Adrenal gland (tissue), 12 donors: ENCODE data around the gene DLGAP1. TPM values are rescaled to one million over a fixed set of nuclear protein-coding genes. Genes with fewer than 3 reads are reported as not detected.
A peak's percentile ranks its signal among the peaks of the same experiment; 100 is the strongest.
"Not testable (repeated sequence)": the region's sequence is repeated elsewhere in the genome, so short reads cannot be mapped to it uniquely, and the experiment has no call there.

Experiments used
- DNase-seq, 7 donors: peaks; one replicate each; pipeline ENCODE4 v3.0.0-alpha.2; 2019 to 2020
- H3K27ac ChIP-seq, 5 donors: fragments of 200-600 bp; sonication (generic) in 4 of 5; 1 replicate in 3 of 5; 2 replicates in 2 of 5; pipeline versions ENCODE4 v1.5.1 to v1.8.0; 2016 to 2020; ENCODE audit warnings: mild to moderate bottlenecking in 1 of 5
- H3K27me3 ChIP-seq: fragments of 200-600 bp; 2 replicates; pipeline ENCODE4 v1.8.0; 2021
- H3K36me3 ChIP-seq, 2 donors: fragments of 200-600 bp; replicated peaks in 1 of 2; 1 replicate in 1 of 2; 2 replicates in 1 of 2; pipeline versions ENCODE4 v1.5.1 to v1.8.0; 2018 to 2022
- H3K4me1 ChIP-seq, 2 donors: fragments of 200-600 bp; replicated peaks in 1 of 2; 1 replicate in 1 of 2; 2 replicates in 1 of 2; pipeline versions ENCODE4 v1.5.1 to v1.8.0; 2018 to 2021
- H3K4me3 ChIP-seq, 4 donors: fragments of 200-600 bp; sonication (generic) in 3 of 4; one replicate each; pipeline ENCODE4 v1.5.1; 2016 to 2018
- H3K9me3 ChIP-seq, 3 donors: fragments of 200-600 bp; sonication (generic) in 1 of 3; replicated peaks in 1 of 3; 1 replicate in 2 of 3; 2 replicates in 1 of 3; pipeline versions ENCODE4 v1.5.1 to v1.8.0; 2016 to 2021
- POLR2A ChIP-seq, 2 donors: fragments of 450-650 bp; IDR thresholded peaks; one replicate each; pipeline ENCODE4 v1.6.1; 2017; ENCODE audit warnings: antibody characterized with exemption in 2 of 2, mild to moderate bottlenecking in 2 of 2, moderate library complexity in 1 of 2
- WGBS, 4 donors: extraction: QIAGEN DNeasy Blood & Tissue Kit in 2 of 4; methylation state at CpG; one replicate each; pipeline versions ENCODE4 v1.1.5 to v1.1.7; 2013 to 2017; 5-methylcytosine and 5-hydroxymethylcytosine counted together
- intact Hi-C, 2 donors: fragments of 100-400 bp; cut with DNase I; formaldehyde crosslinking; loops; one replicate each; pipeline versions ENCODE4 v1.14.1 to v1.15.0; 2022 to 2023
- polyA plus RNA-seq, 3 donors: library from polyadenylated mRNA; stranded (reverse); fragments of 200-250 nt in 2 of 3; fragments of 350-450 nt in 1 of 3; fragmentation: Illumina TruSeq in 1 of 3; extraction: RNeasy Lipid Tissue Mini Kit (QIAGEN cat#74804) in 1 of 3; gene quantifications; one replicate each; pipeline ENCODE4 v1.2.3, GENCODE V29; 2013 to 2014
- total RNA-seq, 9 donors: library from RNA; depleted of rRNA in 4 of 9; stranded (reverse); fragments of >200 nt in 4 of 9; fragments of 120-200 nt in 1 of 9; fragmentation: NEBNext Ultra II Directional in 1 of 9; extraction: Animal tissue kit (Norgen Biotek cat#: 25700) in 1 of 9; gene quantifications; one replicate each; pipeline versions ENCODE4 v1.1.0 to v1.2.4, GENCODE V29; 2013 to 2023
- TF ChIP-seq, protein P1 (sequence below), 6 experiments: fragments of 450-650 bp in 4 of 6; fragments of 200-600 bp in 2 of 6; sonication (generic) in 1 of 6; IDR thresholded peaks; 1 replicate in 5 of 6; 2 replicates in 1 of 6; pipeline versions ENCODE4 v1.5.1 to v1.8.0; 2016 to 2021; ENCODE audit warnings: antibody characterized with exemption in 6 of 6, mild to moderate bottlenecking in 2 of 6, moderate library complexity in 1 of 6
- donor health status: healthy with polysubstance abuse.
- donor health status: Bipolar disorder and iron deficiency.
- donor health status: DM: yes; HTN: yes; CAD: no.
- donor health status: DM: no; HTN: no; CAD: no.
- donor health status: DM: no; HTN: no; CAD: no.
- donor health status: DM: yes; HTN: yes; CAD: no.

DLGAP1 gene
- total and polyA plus RNA-seq, 12 donors, result 1.7 to 30.9 (median 12.9) TPM

- Histone ChIP-seq H3K27ac (peak overlapping the region; percentile 85 to 96 (median 89)), H3K9me3 (no peaks in the 10 kb centered on the region), H3K4me1 (peaks cover 33 to 60% of the 10 kb centered on the region in 2 donors), H3K27me3 (no peaks in the 10 kb centered on the region), H3K36me3 (no peaks in the 10 kb centered on the region), H3K4me3 (peak overlapping the region in 1 of 4 donors; percentile 44)
- intact Hi-C loops, result no loop called here
- WGBS, 4 donors, result 57 to 66% (median 58%) methylated on average over 13 of the region's 13 CpGs
- peak; percentile 86 to 97 (median 96) for DNase-seq
- TF ChIP-seq, protein P1, sequence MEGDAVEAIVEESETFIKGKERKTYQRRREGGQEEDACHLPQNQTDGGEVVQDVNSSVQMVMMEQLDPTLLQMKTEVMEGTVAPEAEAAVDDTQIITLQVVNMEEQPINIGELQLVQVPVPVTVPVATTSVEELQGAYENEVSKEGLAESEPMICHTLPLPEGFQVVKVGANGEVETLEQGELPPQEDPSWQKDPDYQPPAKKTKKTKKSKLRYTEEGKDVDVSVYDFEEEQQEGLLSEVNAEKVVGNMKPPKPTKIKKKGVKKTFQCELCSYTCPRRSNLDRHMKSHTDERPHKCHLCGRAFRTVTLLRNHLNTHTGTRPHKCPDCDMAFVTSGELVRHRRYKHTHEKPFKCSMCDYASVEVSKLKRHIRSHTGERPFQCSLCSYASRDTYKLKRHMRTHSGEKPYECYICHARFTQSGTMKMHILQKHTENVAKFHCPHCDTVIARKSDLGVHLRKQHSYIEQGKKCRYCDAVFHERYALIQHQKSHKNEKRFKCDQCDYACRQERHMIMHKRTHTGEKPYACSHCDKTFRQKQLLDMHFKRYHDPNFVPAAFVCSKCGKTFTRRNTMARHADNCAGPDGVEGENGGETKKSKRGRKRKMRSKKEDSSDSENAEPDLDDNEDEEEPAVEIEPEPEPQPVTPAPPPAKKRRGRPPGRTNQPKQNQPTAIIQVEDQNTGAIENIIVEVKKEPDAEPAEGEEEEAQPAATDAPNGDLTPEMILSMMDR (IDR thresholded peaks at IDR 0.05), result peak in 4 of 6 experiments; percentile 11 to 45 (median 40)
- peak; percentile 26 to 84 for TF ChIP-seq POLR2A (IDR thresholded peaks at IDR 0.05)
Observed at GRCh38 chr18:3652380-3653262, 802.5 kb downstream of the DLGAP1 start.

- Histone ChIP-seq H3K4me3 (no peak overlapping the region), H3K4me1 (peaks cover 33 to 60% of the 10 kb centered on the region in 2 donors), H3K36me3 (no peaks in the 10 kb centered on the region), H3K9me3 (no peaks in the 10 kb centered on the region), H3K27me3 (no peaks in the 10 kb centered on the region), H3K27ac (peak overlapping the region in 4 of 5 donors; percentile 78 to 96 (median 86))
- 84 to 87% (median 85%) methylated on average over 7 to 9 of the region's 9 CpGs for whole genome bisulfite sequencing, 4 donors
- no peak for DNase-seq
- no peak for TF ChIP-seq POLR2A (IDR thresholded peaks at IDR 0.05)
- TF ChIP-seq, protein P1 (IDR thresholded peaks at IDR 0.05), result no peak
- intact Hi-C loops, result no loop called here
Observed at GRCh38 chr18:3651266-3651665, 803.8 kb downstream of the DLGAP1 start.

DNA sequence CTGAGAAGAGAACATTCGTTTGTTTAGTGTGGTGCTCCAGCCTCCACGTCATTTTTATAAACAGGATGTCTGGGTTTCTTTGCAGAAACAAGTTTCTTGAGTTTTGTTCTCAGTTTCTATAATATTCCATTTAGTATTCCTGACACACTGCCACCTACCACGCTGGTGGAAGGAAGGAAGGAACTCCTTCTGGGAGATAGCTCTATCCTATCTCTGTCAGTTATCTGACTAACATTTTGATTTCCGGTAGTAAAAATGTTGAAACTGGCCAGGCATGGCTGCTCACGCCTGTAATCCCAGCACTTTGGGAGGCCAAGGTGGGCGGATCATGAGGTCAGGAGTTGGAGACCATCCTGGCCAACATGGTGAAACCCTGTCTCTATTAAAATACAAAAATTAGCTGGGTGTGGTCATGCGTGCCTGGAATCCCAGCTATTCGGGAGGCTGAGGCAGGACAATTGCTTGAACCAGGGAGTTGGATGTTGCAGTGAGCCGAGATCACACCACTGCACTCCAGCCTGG, 804.5 kb downstream of the DLGAP1 start:
- H3K4me1 ChIP-seq, result peaks cover 33 to 60% of the 10 kb centered on the region in 2 donors
- H3K27ac ChIP-seq, result peak overlapping the region; percentile 74 to 96 (median 86)
- DNase-seq, intact Hi-C loops, H3K27me3 ChIP-seq, H3K9me3 ChIP-seq, H3K36me3 ChIP-seq, H3K4me3 ChIP-seq: not testable (repeated sequence)
- WGBS, 4 donors, result 64 to 78% (median 67%) methylated on average over 9 of the region's 9 CpGs

DNA sequence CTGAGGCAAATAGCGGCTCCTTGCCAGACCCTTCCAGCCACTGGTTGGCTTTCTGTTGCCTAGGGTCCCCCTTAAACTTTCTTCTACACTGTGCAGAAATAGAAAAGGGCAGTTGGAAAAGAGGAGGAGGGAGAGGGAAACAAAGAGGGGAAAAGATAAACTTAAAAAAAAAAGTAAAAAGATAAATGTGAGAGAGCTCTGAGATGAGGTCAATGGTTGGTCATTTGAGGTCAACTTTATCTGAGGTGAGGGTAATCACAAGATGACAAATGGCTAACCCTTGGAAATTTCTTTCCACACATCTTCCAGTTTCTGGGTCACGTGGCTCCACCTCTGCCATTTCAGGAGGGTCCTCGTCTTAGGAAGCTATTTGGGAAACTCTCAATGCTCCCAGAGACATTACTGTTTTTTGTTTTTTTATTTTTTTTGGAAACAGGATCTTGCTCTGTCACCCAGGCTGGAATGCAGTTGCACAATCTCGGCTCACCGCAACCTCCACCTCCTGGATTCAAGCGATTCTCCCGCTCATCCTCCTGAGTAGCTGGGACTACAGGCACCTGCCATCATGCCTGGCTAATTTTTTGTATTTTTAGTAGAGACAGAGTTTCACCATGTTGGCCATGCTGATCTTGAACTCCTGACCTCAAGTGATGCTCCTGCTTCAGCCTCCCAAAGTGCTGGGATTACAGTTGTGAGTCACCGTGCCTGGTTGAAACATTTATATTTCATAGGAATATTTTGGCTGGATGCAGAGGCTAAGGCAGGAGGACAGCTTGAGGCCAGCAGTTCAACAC, 805.3 kb downstream of the DLGAP1 start:
- Histone ChIP-seq H3K36me3 (no peaks in the 10 kb centered on the region), H3K27me3 (no peaks in the 10 kb centered on the region), H3K4me1 (peaks cover 28 to 53% of the 10 kb centered on the region in 2 donors), H3K4me3 (peak overlapping the region in 2 of 4 donors; percentile 6 to 34), H3K27ac (peak overlapping the region; percentile 74 to 96 (median 86)), H3K9me3 (no peaks in the 10 kb centered on the region)
- TF ChIP-seq, protein P1 (IDR thresholded peaks at IDR 0.05), result no peak
- peak in 1 of 2 donors; percentile 9 for TF ChIP-seq POLR2A (IDR thresholded peaks at IDR 0.05)
- intact Hi-C loops, result no loop called here
- WGBS, 4 donors, result 26 to 47% (median 32%) methylated on average over 8 of the region's 8 CpGs
- DNase-seq, result peak; percentile 38 to 89 (median 85)
